CD1c-positive myeloid dendritic cell (primary cell): Measurements from ENCODE around the gene EXOSC2.

Source experiments
- DNase-seq: peaks from one replicate; pipeline ENCODE4 v3.0.0-alpha.2; 2016; ENCODE audit errors: extremely low spot score

The EXOSC2 gene

DNA sequence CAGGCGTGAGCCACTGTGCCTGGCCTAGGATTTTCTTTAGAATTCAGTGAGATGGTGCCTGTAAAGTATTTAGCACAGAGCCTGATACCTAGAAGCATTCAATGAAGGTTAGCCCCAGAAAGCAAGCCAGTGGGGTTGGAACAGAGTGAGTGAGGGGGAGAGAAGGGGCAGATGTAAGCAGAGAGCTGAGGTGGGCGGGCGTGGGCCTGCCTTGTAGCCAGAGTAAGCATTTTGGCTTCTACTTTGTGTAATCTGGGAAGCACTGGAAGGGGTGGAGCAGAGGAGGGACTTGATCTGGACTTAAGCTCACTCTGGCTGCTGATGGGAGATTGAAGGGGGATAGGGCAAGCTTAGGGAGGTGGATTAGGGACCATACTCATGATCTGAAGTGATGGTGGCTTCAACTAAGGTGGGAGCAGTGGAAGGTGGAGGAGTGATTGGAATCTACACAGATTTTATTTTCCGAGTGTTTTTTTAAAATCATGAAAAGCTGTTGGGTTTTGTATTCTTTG is 2.6 kb downstream of the EXOSC2 start:
- DNase-seq = no peak

GRCh38 chr9:130696996-130697395 is 3.4 kb downstream of the EXOSC2 start:
- no peak for DNase-seq

- no peak for DNase-seq
These were observed 4.9 kb downstream of the EXOSC2 start for GRCh38 chr9:130698514-130698913.

DNA sequence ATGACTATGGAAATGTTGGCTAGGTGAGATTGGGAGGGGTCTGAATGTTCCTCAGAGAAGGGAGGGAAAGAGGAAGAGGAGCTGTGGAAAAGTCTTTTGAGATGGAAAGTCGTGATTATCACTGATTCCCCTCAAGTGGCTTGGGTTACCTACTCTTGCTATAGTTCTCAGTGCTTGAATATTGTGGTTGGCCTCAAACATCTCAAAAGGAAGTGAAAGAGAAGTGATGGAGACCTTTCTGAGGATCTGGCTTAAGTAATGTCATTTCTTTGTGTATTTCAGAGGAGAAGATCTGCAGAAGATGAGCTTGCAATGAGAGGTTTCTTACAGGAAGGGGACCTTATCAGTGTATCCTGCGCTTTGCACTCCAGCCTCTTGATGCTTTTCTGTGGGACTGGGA is 5.5 kb downstream of the EXOSC2 start:
- DNase-seq = no peak

GRCh38 chr9:130701059-130702022 is 7.8 kb downstream of the EXOSC2 start:
- DNase-seq = peak; percentile 74

DNA sequence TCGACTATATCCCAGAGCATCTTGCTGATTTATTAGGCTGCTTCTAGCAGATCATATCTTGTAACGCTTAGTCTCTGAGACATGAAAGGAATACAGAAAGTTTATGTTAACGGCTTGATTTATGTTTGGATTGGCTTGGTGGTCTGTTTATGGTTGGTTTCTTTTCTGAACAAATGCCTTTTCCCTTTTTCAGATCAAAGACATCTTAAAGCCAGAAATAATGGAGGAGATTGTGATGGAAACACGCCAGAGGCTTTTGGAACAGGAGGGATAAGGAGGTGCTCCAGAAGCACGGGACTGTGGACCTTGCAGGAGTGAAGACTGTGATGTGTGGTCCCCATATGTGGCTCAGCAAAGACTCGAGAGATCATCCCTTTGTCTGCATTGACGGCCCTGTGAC is 9.9 kb downstream of the EXOSC2 start:
- no peak for DNase-seq

DNA sequence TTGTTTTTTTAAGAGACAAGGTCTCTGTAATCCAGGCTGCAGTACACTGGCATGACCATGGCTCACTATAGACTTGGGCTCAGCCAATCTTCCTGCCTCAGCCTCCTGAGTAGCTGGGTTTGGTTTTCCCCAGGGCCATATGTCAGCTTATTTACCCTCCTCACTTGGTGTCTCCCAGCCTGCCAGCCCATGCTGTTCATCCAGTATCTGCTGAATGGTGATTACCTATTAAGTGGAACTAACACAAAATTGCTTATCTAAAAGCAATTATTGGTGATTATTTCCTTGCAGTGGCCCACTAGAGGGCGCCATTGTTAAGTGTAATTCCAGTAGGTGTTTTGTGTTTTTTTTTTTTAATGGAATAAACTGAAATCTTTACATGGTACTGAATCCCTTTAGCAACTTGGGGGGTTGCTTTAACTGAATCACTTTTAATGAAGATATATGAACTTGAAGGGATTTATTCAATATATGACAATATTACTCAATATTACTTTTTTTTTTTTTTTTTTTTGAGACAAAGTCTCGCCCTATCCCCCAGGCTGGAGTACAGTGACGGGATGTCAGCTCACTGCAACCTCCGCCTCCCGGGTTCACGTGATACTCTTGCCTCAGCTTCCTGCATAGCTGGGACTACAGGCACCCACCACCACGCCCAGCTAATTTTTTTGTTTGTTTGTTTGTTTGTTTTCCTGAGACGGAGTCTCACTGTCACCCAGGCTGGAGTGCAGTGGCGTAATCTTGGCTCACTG is 13.8 kb downstream of the EXOSC2 start:
- DNase-seq = peak; percentile 79

- DNase-seq = no peak
These were observed 17.3 kb downstream of the EXOSC2 start for GRCh38 chr9:130710822-130711352.

DNA sequence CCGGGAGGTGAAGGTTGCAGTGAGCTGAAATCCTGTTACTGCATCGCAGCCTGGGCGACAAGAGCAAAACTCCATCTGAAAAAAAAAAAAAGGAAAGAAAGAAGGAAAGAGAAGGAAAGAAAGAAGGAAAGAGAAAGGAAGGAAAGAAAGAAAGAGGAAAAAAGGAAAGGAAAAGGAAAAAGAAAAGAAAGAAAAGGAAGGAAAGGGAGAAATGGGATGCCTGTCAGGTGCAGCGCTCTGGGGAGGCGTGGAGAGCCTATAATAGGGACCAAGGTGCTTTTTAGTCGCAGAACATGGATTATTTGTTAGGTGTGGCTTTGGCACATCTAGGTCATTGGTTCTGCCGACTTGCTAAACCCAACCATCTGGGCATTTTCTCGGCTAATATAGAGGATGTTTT is 17.9 kb downstream of the EXOSC2 start:
- DNase-seq = no peak

- peak; percentile 98 for DNase-seq
These were observed 19.1 kb downstream of the EXOSC2 start for GRCh38 chr9:130712564-130713285.

GRCh38 chr9:130713286-130713960 is 19.8 kb downstream of the EXOSC2 start:
- peak; percentile 36 for DNase-seq

DNA sequence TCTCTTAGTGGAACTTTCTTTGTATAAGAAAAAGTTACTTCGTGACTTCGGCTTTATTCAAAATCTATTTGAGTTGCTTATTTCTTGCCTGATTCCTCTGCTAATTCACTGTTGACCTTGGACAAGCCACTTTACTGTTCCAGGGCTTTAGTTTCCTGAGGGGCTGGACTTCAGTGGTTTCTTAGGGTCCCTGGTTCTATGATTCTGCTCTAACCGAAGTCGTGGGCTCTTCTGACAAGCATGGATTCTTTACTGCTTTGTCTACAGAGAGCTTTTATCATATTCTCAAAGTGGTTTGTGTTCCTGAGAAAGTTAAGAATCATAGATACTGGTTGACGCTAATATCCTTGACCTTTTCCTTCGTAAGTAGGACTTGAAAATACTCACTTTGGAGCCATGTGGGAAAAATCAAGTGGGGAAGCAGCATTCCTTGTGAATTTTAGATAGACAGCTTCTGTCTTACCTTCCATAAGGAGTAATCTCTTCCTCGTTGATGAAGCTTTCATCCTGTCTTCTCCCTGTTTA is 21.1 kb downstream of the EXOSC2 start:
- no peak for DNase-seq

DNA sequence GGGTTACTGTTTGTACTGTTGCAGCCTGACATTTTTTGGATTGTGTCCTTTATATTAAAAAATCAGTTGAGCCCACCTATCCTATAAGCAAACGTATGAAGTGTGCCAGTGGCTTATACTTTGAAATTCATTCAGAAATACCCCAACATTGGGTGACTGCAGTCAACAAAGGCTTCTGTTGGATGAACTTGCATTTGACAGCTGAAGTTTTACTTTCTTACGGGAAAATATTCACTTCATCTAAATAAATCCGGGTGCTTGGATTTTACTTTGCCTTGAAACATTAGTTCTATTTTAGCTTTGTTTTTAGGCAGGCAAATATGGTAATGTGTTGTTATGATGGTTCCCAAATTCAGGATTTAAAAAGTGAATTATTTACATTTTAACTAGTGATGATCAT is 21.7 kb downstream of the EXOSC2 start:
- DNase-seq = no peak

- no peak for DNase-seq
These were observed 25.0 kb downstream of the EXOSC2 start for GRCh38 chr9:130718562-130718961.

DNA sequence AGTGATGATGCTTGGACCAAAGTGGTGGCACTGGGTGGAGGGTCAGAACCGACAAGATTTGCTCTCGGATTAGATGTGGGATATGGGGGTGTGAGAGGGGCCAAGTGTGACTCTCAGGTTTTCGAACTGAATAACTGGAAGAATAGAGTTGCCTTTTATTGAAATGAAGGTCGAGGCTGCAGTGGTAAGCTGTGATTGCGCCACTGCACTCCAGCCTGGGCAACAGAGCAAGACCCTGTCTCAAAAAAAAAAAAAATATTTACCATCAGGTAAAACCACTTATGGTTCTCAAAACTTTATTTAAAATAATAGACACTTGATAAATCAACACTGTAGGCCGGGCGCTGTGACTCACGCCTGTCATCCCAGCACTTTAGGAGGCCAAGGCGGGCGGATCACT is 27.2 kb downstream of the EXOSC2 start:
- DNase-seq = no peak

DNA sequence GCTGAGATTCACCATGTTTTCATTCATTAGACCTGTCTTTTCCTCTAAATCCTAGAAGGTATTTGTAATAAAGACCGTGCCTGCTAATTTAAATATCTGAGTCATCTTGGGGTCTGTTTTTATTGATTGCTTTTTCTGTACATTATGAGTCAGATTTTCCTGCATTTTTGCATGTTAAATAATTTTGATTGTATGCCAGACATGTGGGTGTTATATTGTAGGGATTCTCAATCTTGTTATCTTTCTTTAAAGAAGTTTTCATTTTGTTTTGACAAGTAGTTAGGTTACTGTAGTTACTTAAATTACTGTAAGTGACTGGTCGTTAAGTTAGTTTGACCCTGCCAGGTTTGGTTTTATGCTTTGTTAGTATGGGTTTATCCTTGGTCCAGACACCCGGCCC is 35.1 kb downstream of the EXOSC2 start:
- DNase-seq = no peak

DNA sequence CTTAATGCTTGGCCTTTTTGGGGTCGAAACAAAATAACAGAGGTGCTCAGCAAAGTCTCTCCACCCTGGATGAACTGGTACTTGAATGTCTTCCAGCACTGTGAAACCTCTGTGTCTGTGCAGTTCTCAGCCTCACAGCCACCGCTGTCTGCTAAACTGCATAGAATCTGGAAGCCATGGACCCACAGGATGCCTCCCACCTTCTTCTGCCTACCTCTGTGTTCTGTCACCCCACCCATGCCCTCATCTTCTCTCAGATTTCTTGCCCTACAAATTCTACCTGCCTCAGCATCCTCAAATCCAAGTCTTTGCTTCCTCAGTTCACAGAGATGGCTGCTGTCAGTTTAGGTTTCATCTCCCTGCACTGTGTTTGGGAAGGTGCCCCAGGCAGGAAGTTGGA is 35.6 kb downstream of the EXOSC2 start:
- no peak for DNase-seq

GRCh38 chr9:130731355-130731754 is 37.8 kb downstream of the EXOSC2 start:
- DNase-seq = no peak

- no peak for DNase-seq
These were observed 38.6 kb downstream of the EXOSC2 start for GRCh38 chr9:130732136-130732535.

GRCh38 chr9:130732793-130733221 is 39.2 kb downstream of the EXOSC2 start:
- no peak for DNase-seq

- no peak for DNase-seq
These were observed 42.0 kb downstream of the EXOSC2 start for GRCh38 chr9:130735566-130735965.
